ENCODE data around the gene PAPLN.

DNA sequence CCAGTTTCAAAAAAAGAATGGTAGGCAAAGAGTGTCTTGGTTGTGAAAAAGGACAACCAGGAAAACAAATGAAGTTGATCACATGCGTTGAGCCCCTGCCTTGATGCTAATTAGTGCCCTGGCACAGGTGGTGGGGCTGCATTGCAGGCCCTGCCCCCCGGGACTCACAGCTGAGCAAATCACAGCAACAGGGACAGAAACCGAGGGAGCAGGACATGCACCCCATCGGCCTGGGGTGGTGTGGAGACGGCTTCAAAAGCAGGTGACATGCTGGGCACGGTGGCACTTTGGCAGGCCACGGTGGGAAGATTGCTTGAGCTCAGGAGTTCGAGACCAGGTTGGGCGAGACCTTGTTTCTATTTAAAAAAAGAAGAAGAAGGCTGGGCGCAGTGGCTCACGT lies 1.1 kb upstream of the PAPLN start:
- TF ChIP-seq, protein P1, sequence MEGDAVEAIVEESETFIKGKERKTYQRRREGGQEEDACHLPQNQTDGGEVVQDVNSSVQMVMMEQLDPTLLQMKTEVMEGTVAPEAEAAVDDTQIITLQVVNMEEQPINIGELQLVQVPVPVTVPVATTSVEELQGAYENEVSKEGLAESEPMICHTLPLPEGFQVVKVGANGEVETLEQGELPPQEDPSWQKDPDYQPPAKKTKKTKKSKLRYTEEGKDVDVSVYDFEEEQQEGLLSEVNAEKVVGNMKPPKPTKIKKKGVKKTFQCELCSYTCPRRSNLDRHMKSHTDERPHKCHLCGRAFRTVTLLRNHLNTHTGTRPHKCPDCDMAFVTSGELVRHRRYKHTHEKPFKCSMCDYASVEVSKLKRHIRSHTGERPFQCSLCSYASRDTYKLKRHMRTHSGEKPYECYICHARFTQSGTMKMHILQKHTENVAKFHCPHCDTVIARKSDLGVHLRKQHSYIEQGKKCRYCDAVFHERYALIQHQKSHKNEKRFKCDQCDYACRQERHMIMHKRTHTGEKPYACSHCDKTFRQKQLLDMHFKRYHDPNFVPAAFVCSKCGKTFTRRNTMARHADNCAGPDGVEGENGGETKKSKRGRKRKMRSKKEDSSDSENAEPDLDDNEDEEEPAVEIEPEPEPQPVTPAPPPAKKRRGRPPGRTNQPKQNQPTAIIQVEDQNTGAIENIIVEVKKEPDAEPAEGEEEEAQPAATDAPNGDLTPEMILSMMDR (conservative IDR thresholded peaks at IDR 0.05; ENCODE audit: low read depth, low read length), result no peak
- TF ChIP-seq EZH2 (IDR thresholded peaks at IDR 0.05; ENCODE audit: borderline replicate concordance, low read depth, low read length, poor library complexity, severe bottlenecking), result no peak
